Left renal pelvis (tissue), 4 donors: ENCODE data around the gene RNU6-9. TPM values are rescaled to one million over a fixed set of nuclear protein-coding genes. Genes with fewer than 3 reads are reported as not detected.
"Not testable (repeated sequence)": the region's sequence is repeated elsewhere in the genome, so short reads cannot be mapped to it uniquely, and the experiment has no call there.

Experiments
- DNase-seq, 4 donors: peaks; one replicate each; pipeline ENCODE4 v3.0.0-alpha.2; 2013; ENCODE audit warnings: low read depth in 4 of 4, low spot score in 3 of 4
- polyA plus RNA-seq, 4 donors: library from polyadenylated mRNA; unstranded; fragments of 120-200 nt; gene quantifications; one replicate each; pipeline ENCODE4 v1.2.1, GENCODE V29; 2013; ENCODE audit not compliant: insufficient read length in 4 of 4

The RNU6-9 gene
- not detected for polyA plus RNA-seq

GRCh38 chr19:892894-893689 is at the start of gene RNU6-9, which contains the start of gene MED16:
TSS of gene RNU6-9 (plus strand) at chr19:893484.
TSS of gene MED16 (minus strand) at chr19:893187. CDS start at chr19:891131, 2,056 bp downstream.
- peak; percentile 87 to 91 (median 91) for DNase-seq

GRCh38 chr19:843836-844545 is 49.3 kb upstream of the RNU6-9 start:
- no peak for DNase-seq

GRCh38 chr19:844546-844971 is 48.7 kb upstream of the RNU6-9 start:
- no peak for DNase-seq

- DNase-seq: no peak
These were observed 47.4 kb upstream of the RNU6-9 start for GRCh38 chr19:845707-846521.

- no peak for DNase-seq
These were observed 44.8 kb upstream of the RNU6-9 start for GRCh38 chr19:848386-848921.

GRCh38 chr19:849195-849594 is 44.1 kb upstream of the RNU6-9 start:
- not testable (repeated sequence) for DNase-seq

- no peak for DNase-seq
These were observed 42.9 kb upstream of the RNU6-9 start for GRCh38 chr19:850221-850978.

GRCh38 chr19:850979-851335 is 42.3 kb upstream of the RNU6-9 start:
- DNase-seq: no peak

- DNase-seq: no peak
These were observed 40.9 kb upstream of the RNU6-9 start, which contains the start of gene ELANE for GRCh38 chr19:852136-853013. TSS of gene ELANE (plus strand) at chr19:852303. CDS start at chr19:852329, 26 bp downstream.

GRCh38 chr19:853014-853585 is 40.2 kb upstream of the RNU6-9 start:
- no peak for DNase-seq

GRCh38 chr19:853614-854220 is 39.6 kb upstream of the RNU6-9 start:
- DNase-seq: not testable (repeated sequence)

- no peak for DNase-seq
These were observed 38.7 kb upstream of the RNU6-9 start for GRCh38 chr19:854549-854948.

- no peak for DNase-seq
These were observed 38.1 kb upstream of the RNU6-9 start for GRCh38 chr19:855142-855541.

- no peak for DNase-seq
These were observed 37.6 kb upstream of the RNU6-9 start for GRCh38 chr19:855566-856120.

GRCh38 chr19:858284-858683 is 35.0 kb upstream of the RNU6-9 start:
- DNase-seq: no peak

GRCh38 chr19:858868-859843 is 34.1 kb upstream of the RNU6-9 start, which contains the start of gene CFD:
TSS of gene CFD (plus strand) at chr19:859664. CDS start at chr19:859690, 26 bp downstream.
- DNase-seq: no peak
